ENCODE measurements around the gene TRIM66.

GRCh38 chr11:8689726-8690255, 7.3 kb upstream of the TRIM66 start:
- TF ChIP-seq CTCF (IDR thresholded peaks at IDR 0.05), result no peak
- TF ChIP-seq POLR2A (IDR thresholded peaks at IDR 0.05), result no peak
